ENCODE measurements around the gene PERM1.

The PERM1 gene

GRCh38 chr1:930633-931138 is 51.2 kb downstream of the PERM1 start:
- DNase-seq: no peak

DNA sequence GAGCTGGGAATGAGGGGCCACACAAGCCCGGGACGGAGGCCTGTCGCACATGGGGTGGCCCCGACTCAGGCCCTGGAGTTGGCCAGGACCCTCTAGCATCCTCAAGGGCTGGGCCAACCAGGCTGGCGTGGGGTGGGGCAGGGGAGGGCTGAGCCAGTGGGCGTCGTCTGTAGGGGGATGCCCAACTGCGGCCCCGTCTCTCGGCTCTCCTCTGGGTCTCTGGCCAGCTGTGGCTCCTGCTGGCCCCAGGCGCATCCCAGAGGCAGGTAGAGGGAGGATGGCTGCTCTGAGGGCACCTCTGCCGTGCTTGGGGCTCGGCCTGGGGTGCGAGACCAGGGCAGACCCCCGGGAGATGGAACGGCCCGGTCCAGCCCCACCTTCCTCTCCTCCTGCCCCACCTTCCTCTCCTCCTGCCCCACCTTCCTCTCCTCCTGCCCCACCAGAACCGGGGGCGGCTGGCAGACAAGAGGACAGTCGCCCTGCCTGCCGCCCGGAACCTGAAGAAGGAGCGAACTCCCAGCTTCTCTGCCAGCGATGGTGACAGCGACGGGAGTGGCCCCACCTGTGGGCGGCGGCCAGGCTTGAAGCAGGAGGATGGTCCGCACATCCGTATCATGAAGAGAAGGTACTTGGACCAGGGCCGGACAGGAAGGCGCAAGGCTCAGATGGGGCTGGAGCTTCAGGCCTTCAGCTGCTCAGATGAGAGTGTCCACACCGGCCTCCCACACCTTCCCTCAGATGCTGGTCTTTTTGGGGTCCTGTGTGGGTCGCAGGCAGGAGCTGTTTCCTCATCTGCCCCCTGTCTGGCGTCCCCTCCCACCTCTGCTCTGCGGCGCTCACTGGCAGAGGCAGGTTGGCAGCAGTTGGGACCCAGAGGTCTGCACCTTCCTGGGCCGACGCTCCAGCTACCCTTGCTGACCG is 51.9 kb downstream of the PERM1 start:
- no peak for DNase-seq

DNA sequence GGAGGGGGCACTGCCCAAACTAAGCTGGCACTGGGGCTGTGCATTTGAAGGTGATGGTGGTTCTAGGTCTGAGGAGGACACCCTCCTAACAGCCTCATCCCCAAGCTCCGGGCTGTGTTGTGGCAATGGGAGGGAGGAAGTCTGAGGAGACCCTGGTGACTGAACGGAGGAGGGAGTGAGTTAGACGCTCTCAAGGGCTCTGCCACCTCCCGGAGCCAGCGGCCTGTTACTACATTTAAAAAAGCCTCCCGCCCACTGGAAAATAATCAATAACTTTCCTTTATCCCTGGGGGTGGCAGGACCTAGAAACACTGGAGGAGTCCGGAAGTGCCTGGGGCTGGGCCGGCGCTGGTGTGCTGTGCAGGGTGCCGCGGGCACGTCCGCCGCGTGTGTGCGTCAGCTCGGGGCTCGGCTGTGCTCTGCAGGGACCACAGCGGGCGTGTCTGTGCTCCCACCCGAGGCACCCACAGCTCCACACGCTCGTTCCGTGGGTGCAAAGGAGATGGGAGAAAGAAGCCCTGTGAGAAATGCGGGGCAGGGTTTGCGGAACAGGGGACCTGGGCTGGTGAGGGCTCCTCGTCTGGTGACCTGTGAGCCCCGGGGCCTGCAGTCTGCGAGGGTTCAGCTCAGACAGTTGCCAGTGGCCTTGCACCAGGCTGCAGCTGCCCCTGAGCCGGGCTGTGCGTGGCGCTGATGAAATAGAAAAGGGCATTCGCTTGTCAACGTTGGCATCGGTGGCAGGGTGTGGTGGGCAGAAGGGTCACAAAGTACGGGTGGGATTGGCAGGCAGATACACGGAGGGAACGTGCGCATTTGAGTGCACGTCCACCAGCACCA is 52.9 kb downstream of the PERM1 start:
- DNase-seq: no peak

DNA sequence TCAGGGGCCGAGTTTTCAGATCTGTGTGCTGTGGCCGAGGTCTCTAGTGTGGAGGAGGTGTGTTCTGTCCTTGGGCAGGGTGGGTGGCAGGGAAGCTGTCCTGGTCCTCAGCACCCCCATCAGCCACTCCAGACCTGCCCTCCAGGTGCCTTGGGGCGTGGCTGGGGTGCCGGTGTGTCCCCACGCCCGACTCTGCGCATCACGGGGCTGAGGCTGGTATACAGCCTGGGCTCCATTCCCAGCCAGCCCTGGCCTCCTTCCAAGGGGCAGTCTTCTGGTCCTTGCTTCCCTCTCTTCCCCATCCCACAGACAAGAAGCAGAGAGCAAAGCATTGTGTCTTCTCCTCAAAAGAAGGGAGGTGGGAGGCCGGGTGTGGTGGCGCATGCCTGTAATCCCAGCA is 54.1 kb downstream of the PERM1 start:
- DNase-seq: no peak

DNA sequence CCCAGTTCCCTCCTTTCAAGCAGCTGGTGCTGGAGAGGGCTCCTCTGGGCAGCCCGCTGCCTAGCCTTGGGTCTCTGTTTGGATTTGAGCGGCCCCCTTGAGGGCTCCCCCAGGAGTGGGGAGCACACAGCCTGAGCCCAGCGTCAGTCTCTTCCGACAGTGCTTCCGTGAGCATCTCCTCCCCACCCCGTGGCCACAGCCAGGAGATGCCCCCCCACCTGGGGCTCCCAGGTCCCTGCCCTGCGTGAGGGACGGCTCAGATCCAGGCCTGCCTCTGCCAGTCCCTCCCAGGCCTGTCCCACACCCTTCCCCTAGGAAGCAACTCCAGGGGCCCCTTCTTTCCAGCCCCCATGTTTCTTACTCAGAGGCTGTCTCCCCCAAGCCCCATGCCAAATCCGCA is 54.7 kb downstream of the PERM1 start:
- DNase-seq: no peak

DNA sequence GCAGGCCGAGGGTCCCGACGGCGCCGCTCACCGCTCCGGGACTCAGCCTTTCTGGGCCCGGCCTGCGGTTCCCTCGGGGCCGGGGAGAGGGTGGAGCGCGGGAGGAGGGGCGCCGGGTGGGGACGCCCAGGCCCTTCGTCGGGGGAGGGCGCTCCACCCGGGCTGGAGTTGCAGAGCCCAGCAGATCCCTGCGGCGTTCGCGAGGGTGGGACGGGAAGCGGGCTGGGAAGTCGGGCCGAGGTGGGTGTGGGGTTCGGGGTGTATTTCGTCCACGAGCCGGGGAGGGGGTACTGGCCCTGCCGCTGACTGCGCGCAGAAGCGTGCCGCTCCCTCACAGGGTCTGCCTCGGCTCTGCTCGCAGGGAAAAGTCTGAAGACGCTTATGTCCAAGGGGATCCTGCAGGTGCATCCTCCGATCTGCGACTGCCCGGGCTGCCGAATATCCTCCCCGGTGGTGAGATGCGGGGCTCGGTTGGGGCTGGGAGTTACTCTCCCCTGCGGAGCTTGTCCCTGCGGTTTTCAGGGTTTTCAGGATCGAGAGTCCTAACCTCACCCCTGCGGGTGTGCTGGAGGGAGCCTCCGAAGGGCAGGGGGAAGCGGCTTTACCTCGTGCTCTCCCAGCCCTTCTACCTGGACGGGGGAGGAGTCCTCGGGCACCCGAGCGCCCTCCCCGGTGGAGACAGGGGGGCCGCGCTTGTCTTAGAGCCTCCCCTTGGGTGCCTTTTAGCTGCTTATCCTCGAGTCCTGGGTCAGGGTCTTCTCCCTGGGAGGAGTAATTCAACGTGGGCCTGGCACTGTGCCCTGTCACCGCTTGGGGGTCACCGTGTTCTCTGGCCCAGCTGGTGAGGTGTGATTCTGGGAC is 56.1 kb downstream of the PERM1 start:
- no peak for DNase-seq
